WTC11 (cell line): ENCODE data around the gene SH2D3C. TPM values are rescaled to one million over a fixed set of nuclear protein-coding genes. Genes with fewer than 3 reads are reported as not detected.

Source experiments
- ATAC-seq: fragments of 200-7000 bp; cut with Tn5 transposase; 2 replicates; pipeline ENCODE4 v1.10.0; 2021; ENCODE audit warnings: mild to moderate bottlenecking, moderate library complexity
- CTCF ChIA-PET: fragments of 300-600 bp; sonication (Branson Sonifier 250); formaldehyde crosslinking; loops from one replicate; lab custom pipeline; 2021; ENCODE audit warnings: antibody characterized with exemption; lab: Charles Lee
- POLR2A ChIA-PET: fragments of 350-600 bp; sonication (Branson Sonifier 250); formaldehyde crosslinking; loops from one replicate; lab custom pipeline; 2021; ENCODE audit warnings: antibody characterized with exemption; lab: Charles Lee
- DNase-seq: peaks from one replicate; pipeline ENCODE4 v3.0.0; 2021; ENCODE audit warnings: low spot score
- H3K27ac Mint-ChIP-seq: 2 replicates; pipeline ENCODE4 v1.8.0; 2021; ENCODE audit warnings: mixed read lengths
- H3K27me3 Mint-ChIP-seq: 2 replicates; pipeline ENCODE4 v1.8.0; 2021; ENCODE audit warnings: low read depth, mild to moderate bottlenecking, moderate library complexity, mixed read lengths
- H3K36me3 Mint-ChIP-seq: 2 replicates; pipeline ENCODE4 v1.8.0; 2021; ENCODE audit warnings: mixed read lengths
- H3K4me1 Mint-ChIP-seq: 2 replicates; pipeline ENCODE4 v1.8.0; 2022; ENCODE audit warnings: mixed read lengths
- H3K4me3 Mint-ChIP-seq: 2 replicates; pipeline ENCODE4 v1.8.0; 2021; ENCODE audit warnings: mild to moderate bottlenecking, moderate library complexity, mixed read lengths
- H3K9me3 Mint-ChIP-seq: 2 replicates; pipeline ENCODE4 v1.8.0; 2021; ENCODE audit warnings: mixed read lengths
- ATF3 ChIP-seq: sonication (generic); formaldehyde crosslinking; conservative IDR thresholded peaks from 2 replicates; pipeline ENCODE4 v1.8.1; 2022; ENCODE audit warnings: mild to moderate bottlenecking, missing genetic modification reagents
- ELF4 ChIP-seq: sonication (generic); formaldehyde crosslinking; IDR thresholded peaks from 2 replicates; pipeline ENCODE4 v1.8.1; 2022; ENCODE audit warnings: low read depth, mild to moderate bottlenecking, moderate library complexity, missing genetic modification reagents
- EMX1 ChIP-seq: fragments of 250-450 bp; sonication (Bioruptor Pico); IDR thresholded peaks from 2 replicates; pipeline ENCODE4 v1.8.0; 2021; ENCODE audit warnings: mild to moderate bottlenecking
- FOXJ3 ChIP-seq: sonication (generic); formaldehyde crosslinking; IDR thresholded peaks from 2 replicates; pipeline ENCODE4 v1.9.0; 2021; ENCODE audit warnings: missing genetic modification reagents, mild to moderate bottlenecking, borderline replicate concordance
- FOXK1 ChIP-seq: sonication (generic); formaldehyde crosslinking; IDR thresholded peaks from 2 replicates; pipeline ENCODE4 v1.8.0; 2022; ENCODE audit warnings: mild to moderate bottlenecking, moderate library complexity, missing genetic modification reagents
- JAZF1 ChIP-seq: fragments of 250-450 bp; sonication (Bioruptor Pico); IDR thresholded peaks from 2 replicates; pipeline ENCODE4 v1.9.0; 2021; ENCODE audit warnings: moderate library complexity, mild to moderate bottlenecking, inconsistent platforms
- MXD4 ChIP-seq: fragments of 250-450 bp; sonication (Bioruptor Pico); IDR thresholded peaks from 2 replicates; pipeline ENCODE4 v1.8.0; 2021; ENCODE audit warnings: mild to moderate bottlenecking, moderate library complexity, borderline replicate concordance
- NFE2L1 ChIP-seq: sonication (generic); formaldehyde crosslinking; IDR thresholded peaks from 2 replicates; pipeline ENCODE4 v1.8.1; 2023; ENCODE audit warnings: missing genetic modification reagents
- RELA ChIP-seq: sonication (generic); formaldehyde crosslinking; IDR thresholded peaks from 2 replicates; pipeline ENCODE4 v1.8.1; 2022; ENCODE audit warnings: missing genetic modification reagents, mild to moderate bottlenecking, borderline replicate concordance
- SP1 ChIP-seq: sonication (generic); formaldehyde crosslinking; conservative IDR thresholded peaks from 2 replicates; pipeline ENCODE4 v1.8.1; 2022; ENCODE audit warnings: missing genetic modification reagents
- TEAD1 ChIP-seq: sonication (generic); formaldehyde crosslinking; IDR thresholded peaks from 2 replicates; pipeline ENCODE4 v1.8.0; 2022; ENCODE audit warnings: mild to moderate bottlenecking, missing genetic modification reagents
- TEAD4 ChIP-seq: sonication (generic); formaldehyde crosslinking; IDR thresholded peaks from 2 replicates; pipeline ENCODE4 v1.8.0; 2022; ENCODE audit warnings: mild to moderate bottlenecking, missing genetic modification reagents
- TP53 ChIP-seq: sonication (generic); formaldehyde crosslinking; IDR thresholded peaks from 2 replicates; pipeline ENCODE4 v1.8.1; 2023; ENCODE audit warnings: mild to moderate bottlenecking, missing genetic modification reagents
- USF2 ChIP-seq: sonication (generic); formaldehyde crosslinking; IDR thresholded peaks from 2 replicates; pipeline ENCODE4 v1.8.1; 2023; ENCODE audit warnings: mild to moderate bottlenecking, missing genetic modification reagents, moderate library complexity
- ZMAT4 ChIP-seq: fragments of 250-450 bp; sonication (Bioruptor Pico); IDR thresholded peaks from 2 replicates; pipeline ENCODE4 v1.9.0; 2021; ENCODE audit warnings: mild to moderate bottlenecking
- ZNF121 ChIP-seq: sonication (generic); formaldehyde crosslinking; IDR thresholded peaks from 2 replicates; pipeline ENCODE4 v1.8.0; 2023; ENCODE audit warnings: missing genetic modification reagents
- ZNF138 ChIP-seq: sonication (generic); formaldehyde crosslinking; conservative IDR thresholded peaks from 2 replicates; pipeline ENCODE4 v1.8.1; 2022; ENCODE audit warnings: mild to moderate bottlenecking, moderate library complexity, missing genetic modification reagents
- ZNF512 ChIP-seq: sonication (generic); formaldehyde crosslinking; IDR thresholded peaks from 2 replicates; pipeline ENCODE4 v1.8.1; 2022; ENCODE audit warnings: missing genetic modification reagents, borderline replicate concordance
- microRNA-seq: library from miRNA; unstranded; fragments of <30 nt; microRNA quantifications from one replicate; pipeline ENCODE4 v1.2.0, GENCODE V29; 2022; ENCODE audit warnings: borderline number of aligned reads
- total RNA-seq: library from RNA; stranded (reverse); gene quantifications from 3 replicates; pipeline ENCODE4 v1.2.3, GENCODE V29; 2021
- TF ChIP-seq, protein P1 (sequence below): sonication (generic); formaldehyde crosslinking; IDR thresholded peaks from 2 replicates; pipeline ENCODE4 v1.8.0; 2022; ENCODE audit warnings: mild to moderate bottlenecking, missing genetic modification reagents
- TF ChIP-seq, protein P2 (sequence below): sonication (generic); formaldehyde crosslinking; IDR thresholded peaks from 2 replicates; pipeline ENCODE4 v1.8.1; 2022; ENCODE audit warnings: low read depth, mild to moderate bottlenecking, moderate library complexity, missing genetic modification reagents, borderline replicate concordance

SH2D3C gene
- total RNA-seq, 1 experiment from 2014 or later = 5.4 TPM

GRCh38 chr9:127689329-127690000, 89.0 kb downstream of the SH2D3C start:
- POLR2A ChIA-PET = no interaction called here

More at GRCh38 chr9:127689329-127690000, 89.0 kb downstream of the SH2D3C start:
- no peak for ATAC-seq
- TF ChIP-seq JAZF1 (CRISPR knock-in tag) (no peak), ZMAT4 (CRISPR knock-in tag) (no peak), USF2 (no peak), ZNF138 (CRISPR knock-in tag) (no peak), SP1 (CRISPR knock-in tag) (no peak), MXD4 (CRISPR knock-in tag) (no peak), RELA (CRISPR knock-in tag) (no peak), TP53 (no peak), ELF4 (CRISPR knock-in tag) (no peak), ATF3 (CRISPR knock-in tag) (no peak), FOXK1 (CRISPR knock-in tag) (no peak), ZNF121 (CRISPR knock-in tag) (no peak), FOXJ3 (CRISPR knock-in tag) (no peak), NFE2L1 (CRISPR knock-in tag) (no peak), EMX1 (CRISPR knock-in tag) (no peak), TEAD1 (no peak), ZNF512 (no peak), TEAD4 (no peak)
- TF ChIP-seq, protein P1, sequence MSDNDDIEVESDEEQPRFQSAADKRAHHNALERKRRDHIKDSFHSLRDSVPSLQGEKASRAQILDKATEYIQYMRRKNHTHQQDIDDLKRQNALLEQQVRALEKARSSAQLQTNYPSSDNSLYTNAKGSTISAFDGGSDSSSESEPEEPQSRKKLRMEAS (CRISPR knock-in tag) = no peak
- TF ChIP-seq, protein P2, sequence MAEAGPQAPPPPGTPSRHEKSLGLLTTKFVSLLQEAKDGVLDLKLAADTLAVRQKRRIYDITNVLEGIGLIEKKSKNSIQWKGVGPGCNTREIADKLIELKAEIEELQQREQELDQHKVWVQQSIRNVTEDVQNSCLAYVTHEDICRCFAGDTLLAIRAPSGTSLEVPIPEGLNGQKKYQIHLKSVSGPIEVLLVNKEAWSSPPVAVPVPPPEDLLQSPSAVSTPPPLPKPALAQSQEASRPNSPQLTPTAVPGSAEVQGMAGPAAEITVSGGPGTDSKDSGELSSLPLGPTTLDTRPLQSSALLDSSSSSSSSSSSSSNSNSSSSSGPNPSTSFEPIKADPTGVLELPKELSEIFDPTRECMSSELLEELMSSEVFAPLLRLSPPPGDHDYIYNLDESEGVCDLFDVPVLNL (CRISPR knock-in tag) = no peak
- Mint-ChIP-seq H3K27ac (0 out of 2 replicates have a peak overlapping the region, but pooled peaks have one; percentile 41), H3K4me3 (no peak overlapping the region), H3K27me3 (no peaks in the 10 kb centered on the region), H3K4me1 (no peaks in the 10 kb centered on the region), H3K9me3 (peaks cover 6% of the 10 kb centered on the region), H3K36me3 (peaks cover 24% of the 10 kb centered on the region)
- CTCF ChIA-PET = interaction anchor here (1.0 kb wide), 1 partner anchor 111 kb away, joined by 3 read pairs; no protein-coding TSS in a partner anchor
- DNase-seq = no peak

Small RNAs within 50 kb of the gene (microRNA-seq; reads per million reads assigned to microRNA genes)
- not detected for gene MIR2861
- gene MIR3960 = not detected

Other genes with a start within 250 kb of the SH2D3C start
- gene STXBP1, start 166.4 kb downstream of the SH2D3C start, total RNA-seq = 37.1 to 45.6 TPM (median 40.3 TPM) in 3 replicates
- 0.07 to 0.22 TPM in 2 of 3 replicates, not detected in the other for gene CFAP157, start 71.7 kb downstream of the SH2D3C start, total RNA-seq
- 13.1 to 16.9 TPM (median 13.9 TPM) in 3 replicates for gene PTRH1, start 63.0 kb downstream of the SH2D3C start, total RNA-seq
- gene TTC16, start 62.6 kb downstream of the SH2D3C start, total RNA-seq = not detected in 3 replicates
- 14.4 to 19.4 TPM (median 16.6 TPM) in 3 replicates for gene TOR2A, start 43.4 kb downstream of the SH2D3C start, total RNA-seq
- 106 to 111 TPM (median 107 TPM) in 3 replicates for gene CDK9, start 7.4 kb upstream of the SH2D3C start, total RNA-seq
- 67.7 to 81.7 TPM (median 69.3 TPM) in 3 replicates for gene FPGS, start 24.2 kb upstream of the SH2D3C start, total RNA-seq
- gene ENG, start 76.0 kb upstream of the SH2D3C start, total RNA-seq = 3.7 to 4.4 TPM (median 4.2 TPM) in 3 replicates
- gene AK1, start 99.0 kb upstream of the SH2D3C start, total RNA-seq = 27.5 to 34.9 TPM (median 34.4 TPM) in 3 replicates
- gene ST6GALNAC6, start 120.9 kb upstream of the SH2D3C start, total RNA-seq = 45.1 to 47.5 TPM (median 45.3 TPM) in 3 replicates
- gene ST6GALNAC4, start 138.4 kb upstream of the SH2D3C start, total RNA-seq = 25.1 to 25.7 TPM (median 25.4 TPM) in 3 replicates
- 15.8 to 20.2 TPM (median 16.8 TPM) in 3 replicates for gene PIP5KL1, start 152.1 kb upstream of the SH2D3C start, total RNA-seq
- gene DPM2, start 159.2 kb upstream of the SH2D3C start, total RNA-seq = 53.3 to 58.2 TPM (median 56.1 TPM) in 3 replicates
- gene EEIG1, start 202.3 kb upstream of the SH2D3C start, total RNA-seq = 42.2 to 66.4 TPM (median 51.3 TPM) in 3 replicates